ENCODE results near the gene GPR101. TPM values are rescaled to one million over a fixed set of nuclear protein-coding genes. Genes with fewer than 3 reads are reported as not detected.

GPR101 gene
- total and polyA plus RNA-seq, 10 of the 15 experiments (the other 5 are each of a cell fraction or from before 2014, with no cell fraction given) = not detected

GRCh38 chrX:137031517-137032340 lies 2.1 kb downstream of the GPR101 start:
- ChIA-PET RAD21 (ENCODE audit: unreplicated experiment) (no interaction called here), SMC1A (ENCODE audit: uncharacterized antibody, unreplicated experiment) (no interaction called here), POLR2A (no interaction called here), CTCF (no interaction called here)
- ATAC-seq (peak; percentile 89), DNase-seq (ENCODE audit: low read depth, low spot score) (peak; percentile 5), FAIRE-seq (no peak)
- Histone ChIP-seq H3K9ac (ENCODE audit: control insufficient read depth, insufficient read depth, low read length) (no peak overlapping the region), H4K20me1 (ENCODE audit: control insufficient read depth, insufficient read depth) (no peaks in the 10 kb centered on the region), H3K9me3 (replicated peaks; ENCODE audit: control insufficient read depth, insufficient read depth, low read length) (no peaks in the 10 kb centered on the region; the same call in 2 of the 3 replicates), H3K4me2 (ENCODE audit: control insufficient read depth, insufficient read depth) (peak overlapping the region; percentile 32), H3K4me1 (ENCODE audit: control insufficient read depth, insufficient read depth, low read length) (no peaks in the 10 kb centered on the region), H3K27ac (ENCODE audit: control insufficient read depth, insufficient read depth) (no peak overlapping the region), H3K27me3 (replicated peaks in 1 of 2; ENCODE audit: control insufficient read depth in 2 of 2, insufficient read depth in 2 of 2, low read length in 1 of 2) (peaks cover 6% of the 10 kb centered on the region in 2 experiments; a peak in 3 of 4 replicates), H3K79me2 (ENCODE audit: control insufficient read depth, insufficient read depth, low read length) (no peaks in the 10 kb centered on the region), H3K4me3 (peak overlapping the region; percentile 46), H2AFZ (ENCODE audit: control insufficient read depth, low read depth, low read length) (peak overlapping the region; percentile 78), H3K36me3 (ENCODE audit: control insufficient read depth in 2 of 2, insufficient read depth in 2 of 2, low read length in 1 of 2) (no peaks in the 10 kb centered on the region)
- 39% methylated on average over 49 of the region's 49 CpGs for WGBS (ENCODE audit: insufficient coverage, insufficient replicate concordance, low lambda C conversion rate, missing lambda C conversion rate)
- TF ChIP-seq NBN (IDR thresholded peaks at IDR 0.05) = 0 out of 2 replicates have a peak, but pooled peaks have one; percentile 29
- TF ChIP-seq BHLHE40 (IDR thresholded peaks at IDR 0.05; ENCODE audit: borderline replicate concordance in 1 of 2, low read depth in 2 of 2, low read length in 1 of 2) = peak; percentile 30 to 60; a peak in 3 of 4 replicates
- TF ChIP-seq NFYB (IDR thresholded peaks at IDR 0.05; ENCODE audit: insufficient read depth, low read depth, low read length) = no peak
- TF ChIP-seq NRF1 (conservative IDR thresholded peaks at IDR 0.05; ENCODE audit: low read depth, low read length) = peak; percentile 55; the same call in 1 of the 2 replicates
- in situ Hi-C loops (cut with MboI) (no loop called here), intact Hi-C loops (cut with micrococcal nuclease; ENCODE audit: unreplicated experiment) (no loop called here)
- no TSS peak for BruUV-seq (replicated peaks)

DNA sequence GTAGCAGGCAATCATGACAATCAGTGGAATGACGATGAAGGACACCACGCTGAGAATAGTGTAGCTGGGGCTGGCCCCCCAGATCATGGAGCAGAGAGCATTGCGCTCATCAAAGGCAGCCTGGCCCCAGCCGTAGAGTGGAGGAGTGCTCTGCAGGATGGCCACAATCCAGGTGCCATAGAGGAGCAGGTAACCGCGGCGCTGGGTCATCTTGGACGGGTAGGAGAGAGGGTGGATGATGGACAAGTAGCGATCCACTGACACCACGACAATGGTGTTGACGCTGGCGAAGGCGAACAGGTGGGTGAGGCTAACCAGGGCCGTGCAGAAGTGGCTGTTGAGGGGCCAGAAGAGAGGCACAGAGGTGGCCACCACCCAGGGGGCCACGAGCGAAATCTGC lies 2.8 kb downstream of the GPR101 start:
- RAD21 ChIA-PET (ENCODE audit: unreplicated experiment) = no interaction called here
- no peak overlapping the region for H3K27ac ChIP-seq (ENCODE audit: control insufficient read depth, insufficient read depth)
- DNase-seq (ENCODE audit: low read depth, low spot score) (no peak), FAIRE-seq (no peak), ATAC-seq (no peak)
- H2AFZ ChIP-seq (ENCODE audit: control insufficient read depth, low read depth, low read length) = no peak overlapping the region
- intact Hi-C loops (cut with micrococcal nuclease; ENCODE audit: unreplicated experiment) (no loop called here), in situ Hi-C loops (cut with MboI) (no loop called here)
- H3K27me3 ChIP-seq (replicated peaks in 1 of 2; ENCODE audit: control insufficient read depth in 2 of 2, insufficient read depth in 2 of 2, low read length in 1 of 2) = peaks cover 6% of the 10 kb centered on the region in 2 experiments; a peak in 3 of 4 replicates
- H3K79me2 ChIP-seq (ENCODE audit: control insufficient read depth, insufficient read depth, low read length) = no peaks in the 10 kb centered on the region
- SMC1A ChIA-PET (ENCODE audit: uncharacterized antibody, unreplicated experiment) = no interaction called here
- CTCF ChIA-PET = no interaction called here
- H3K4me1 ChIP-seq (ENCODE audit: control insufficient read depth, insufficient read depth, low read length) = no peaks in the 10 kb centered on the region
- BruUV-seq (replicated peaks) = no TSS peak
- POLR2A ChIA-PET = no interaction called here
- 41% methylated on average over 16 of the region's 16 CpGs for WGBS (ENCODE audit: insufficient coverage, insufficient replicate concordance, low lambda C conversion rate, missing lambda C conversion rate)
- no peaks in the 10 kb centered on the region for H3K36me3 ChIP-seq (ENCODE audit: control insufficient read depth in 2 of 2, insufficient read depth in 2 of 2, low read length in 1 of 2)
- no peaks in the 10 kb centered on the region for H4K20me1 ChIP-seq (ENCODE audit: control insufficient read depth, insufficient read depth)
- H3K4me3 ChIP-seq = no peak overlapping the region
- peak overlapping the region; percentile 32; the same call in 1 of the 2 replicates for H3K4me2 ChIP-seq (ENCODE audit: control insufficient read depth, insufficient read depth)
- H3K9me3 ChIP-seq (replicated peaks; ENCODE audit: control insufficient read depth, insufficient read depth, low read length) = no peaks in the 10 kb centered on the region; the same call in 2 of the 3 replicates
- H3K9ac ChIP-seq (ENCODE audit: control insufficient read depth, insufficient read depth, low read length) = no peak overlapping the region
- TF ChIP-seq RB1 (IDR thresholded peaks at IDR 0.05; ENCODE audit: borderline replicate concordance) (no peak), NRF1 (conservative IDR thresholded peaks at IDR 0.05; ENCODE audit: low read depth, low read length) (no peak), LARP7 (IDR thresholded peaks at IDR 0.05) (no peak), HDAC2 (IDR thresholded peaks at IDR 0.05) (no peak), TBL1XR1 (IDR thresholded peaks at IDR 0.05; ENCODE audit: low read depth, low read length) (no peak), SREBF2 (IDR thresholded peaks at IDR 0.05; ENCODE audit: low read length) (no peak), FOS (IDR thresholded peaks at IDR 0.05; ENCODE audit: borderline replicate concordance, extremely low read depth, insufficient read length) (no peak), SKIL (IDR thresholded peaks at IDR 0.05; ENCODE audit: low read depth, poor library complexity, severe bottlenecking) (no peak), PKNOX1 (IDR thresholded peaks at IDR 0.05) (no peak)

All from GM12878 (cell line).